Suprapubic skin (tissue), 4 donors: ENCODE results near the gene FMO1.

Source experiments
- CTCF ChIP-seq, 2 donors: fragments of 200-600 bp in 1 of 2; fragments of 450-650 bp in 1 of 2; sonication (generic) in 1 of 2; IDR thresholded peaks; one replicate each; pipeline ENCODE4 v1.5.1; 2016 to 2019; ENCODE audit warnings: antibody characterized with exemption in 2 of 2, mild to moderate bottlenecking in 1 of 2, moderate library complexity in 1 of 2
- POLR2A ChIP-seq, 2 donors: fragments of 450-650 bp; IDR thresholded peaks; one replicate each; pipeline ENCODE4 v1.6.1; 2017; ENCODE audit warnings: antibody characterized with exemption in 2 of 2, mild to moderate bottlenecking in 2 of 2, moderate library complexity in 2 of 2
- POLR2AphosphoS5 ChIP-seq, 3 donors: sonication (generic); formaldehyde crosslinking; IDR thresholded peaks; one replicate each; pipeline ENCODE4 v1.6.1; 2017; ENCODE audit warnings: antibody characterized with exemption in 3 of 3

- TF ChIP-seq CTCF (IDR thresholded peaks at IDR 0.05) (no peak), POLR2A (IDR thresholded peaks at IDR 0.05) (no peak), POLR2AphosphoS5 (IDR thresholded peaks at IDR 0.05) (no peak)
Measured at GRCh38 chr1:171280599-171280998, 32.3 kb downstream of the FMO1 start.
